Activated B cell treated with CpG ODN at 0.5 μM for 24 hours (primary cell): ENCODE data around the gene C1orf159. TPM values are rescaled to one million over a fixed set of nuclear protein-coding genes. Genes with fewer than 3 reads are reported as not detected.

ENCODE experiments used
- ATAC-seq: fragments of 200-7000 bp; cut with Tn5 transposase; one replicate; pipeline ENCODE4 v1.10.0; 2021; ENCODE audit warnings: low read depth, mild to moderate bottlenecking, moderate library complexity
- CTCF ChIA-PET: fragments of 350-600 bp; sonication (Branson Sonifier 250); formaldehyde crosslinking; loops from one replicate; lab custom pipeline; 2021; ENCODE audit warnings: antibody characterized with exemption; lab: Charles Lee
- POLR2A ChIA-PET: fragments of 350-600 bp; sonication (Branson Sonifier 250); formaldehyde crosslinking; loops from one replicate; lab custom pipeline; 2021; ENCODE audit warnings: antibody characterized with exemption; lab: Charles Lee
- DNase-seq: peaks from one replicate; pipeline ENCODE4 v3.0.0; 2022
- H3K27ac Mint-ChIP-seq: one replicate; pipeline ENCODE4 v1.8.0; 2020; ENCODE audit warnings: mixed read lengths
- H3K27me3 Mint-ChIP-seq: one replicate; pipeline ENCODE4 v1.8.0; 2021; ENCODE audit warnings: mixed read lengths
- H3K36me3 Mint-ChIP-seq: one replicate; pipeline ENCODE4 v1.8.0; 2021; ENCODE audit warnings: low read depth, mixed read lengths
- H3K4me1 Mint-ChIP-seq: one replicate; pipeline ENCODE4 v1.8.0; 2021; ENCODE audit warnings: mixed read lengths
- H3K4me3 Mint-ChIP-seq: one replicate; pipeline ENCODE4 v1.8.0; 2020; ENCODE audit warnings: mild to moderate bottlenecking, mixed read lengths
- H3K9me3 Mint-ChIP-seq: one replicate; pipeline ENCODE4 v1.8.0; 2020; ENCODE audit warnings: mixed read lengths
- CTCF ChIP-seq: fragments of 200-600 bp; IDR thresholded peaks from one replicate; pipeline ENCODE4 v1.8.0; 2022; ENCODE audit warnings: antibody characterized with exemption, mild to moderate bottlenecking
- intact Hi-C: fragments of 100-400 bp; cut with micrococcal nuclease; formaldehyde crosslinking; loops from one replicate; pipeline ENCODE4 v1.15.1; 2024
- total RNA-seq: library from RNA; stranded (reverse); gene quantifications from 2 replicates; pipeline ENCODE4 v1.2.3, GENCODE V29; 2022

Gene C1orf159
- total RNA-seq, 1 donor from 2014 or later = 26.5 TPM

DNA sequence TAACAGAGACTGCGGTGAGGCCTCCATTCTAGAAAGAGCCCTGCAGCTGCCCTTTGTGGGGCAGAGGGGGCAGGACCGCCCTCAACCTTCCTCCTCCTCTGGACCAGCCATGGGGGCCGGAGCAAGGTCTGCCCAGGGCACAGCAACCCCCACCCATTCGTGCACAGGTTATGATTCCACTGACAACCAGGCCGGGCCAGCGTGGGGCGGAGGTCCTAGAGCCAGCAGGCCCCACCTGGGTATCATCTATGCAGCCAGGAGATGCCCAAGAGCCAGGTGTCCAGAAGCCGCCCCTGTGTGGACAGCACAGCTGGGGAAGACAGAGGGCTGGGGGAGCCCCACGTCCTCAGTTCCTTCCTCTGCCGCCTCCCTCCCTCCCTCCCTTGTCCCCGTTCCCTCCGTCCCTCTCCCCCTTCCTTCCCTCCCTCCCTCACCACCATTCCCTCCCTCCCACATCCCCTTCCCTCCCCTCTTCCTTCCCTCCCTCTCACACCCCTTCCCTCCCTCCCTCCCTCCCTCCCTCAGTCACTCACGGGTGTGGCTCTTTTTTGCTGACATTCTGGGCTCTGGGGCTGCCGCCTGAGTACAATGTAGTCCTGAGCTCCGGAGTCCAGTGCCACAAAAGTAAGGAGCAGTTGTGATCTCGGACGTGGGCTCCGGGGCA, 54.1 kb downstream of the C1orf159 start:
- no peak for ATAC-seq
- Mint-ChIP-seq H3K36me3 (peaks cover 1% of the 10 kb centered on the region), H3K4me3 (peak overlapping the region; percentile 28), H3K4me1 (peaks cover 50% of the 10 kb centered on the region), H3K27me3 (peaks cover 18% of the 10 kb centered on the region), H3K9me3 (no peaks in the 10 kb centered on the region), H3K27ac (no peak overlapping the region)
- intact Hi-C loops = loop anchor here (5.0 kb wide), 1 partner anchor 245 kb away; the partner anchor contains the start of genes ACAP3 and PUSL1
- no peak for DNase-seq
- ChIA-PET POLR2A (interaction anchor here (0.8 to 9.0 kb wide), 5 partner anchors 10 to 77 kb away, joined by 3 to 159 read pairs (median 7); no protein-coding TSS in a partner anchor), CTCF (interaction anchor here (1.3 to 1.7 kb wide), 2 partner anchors 21 to 77 kb away, joined by 4 to 7 read pairs; no protein-coding TSS in a partner anchor)
- no peak for TF ChIP-seq CTCF

- peaks cover 45% of the 10 kb centered on the region for H3K4me1 Mint-ChIP-seq
- ATAC-seq (no peak), DNase-seq (no peak)
- H3K27ac Mint-ChIP-seq = peak overlapping the region; percentile 12
- peaks cover 18% of the 10 kb centered on the region for H3K27me3 Mint-ChIP-seq
- no peaks in the 10 kb centered on the region for H3K9me3 Mint-ChIP-seq
- intact Hi-C loops = loop anchor here (5.0 kb wide), 1 partner anchor 247 kb away; the partner anchor contains the start of genes ACAP3 and PUSL1
- TF ChIP-seq CTCF = no peak
- ChIA-PET CTCF (interaction anchor here (1.3 kb wide), 1 partner anchor 21 kb away, joined by 4 read pairs; no protein-coding TSS in a partner anchor), POLR2A (interaction anchor here (0.6 to 9.0 kb wide), 5 partner anchors 10 to 845 kb away, joined by 5 to 159 read pairs (median 8); partner anchors contain the start of gene C1orf159)
- peak overlapping the region; percentile 74 for H3K4me3 Mint-ChIP-seq
- peaks cover 1% of the 10 kb centered on the region for H3K36me3 Mint-ChIP-seq
These were observed 55.4 kb downstream of the C1orf159 start for GRCh38 chr1:1060281-1061000.

DNA sequence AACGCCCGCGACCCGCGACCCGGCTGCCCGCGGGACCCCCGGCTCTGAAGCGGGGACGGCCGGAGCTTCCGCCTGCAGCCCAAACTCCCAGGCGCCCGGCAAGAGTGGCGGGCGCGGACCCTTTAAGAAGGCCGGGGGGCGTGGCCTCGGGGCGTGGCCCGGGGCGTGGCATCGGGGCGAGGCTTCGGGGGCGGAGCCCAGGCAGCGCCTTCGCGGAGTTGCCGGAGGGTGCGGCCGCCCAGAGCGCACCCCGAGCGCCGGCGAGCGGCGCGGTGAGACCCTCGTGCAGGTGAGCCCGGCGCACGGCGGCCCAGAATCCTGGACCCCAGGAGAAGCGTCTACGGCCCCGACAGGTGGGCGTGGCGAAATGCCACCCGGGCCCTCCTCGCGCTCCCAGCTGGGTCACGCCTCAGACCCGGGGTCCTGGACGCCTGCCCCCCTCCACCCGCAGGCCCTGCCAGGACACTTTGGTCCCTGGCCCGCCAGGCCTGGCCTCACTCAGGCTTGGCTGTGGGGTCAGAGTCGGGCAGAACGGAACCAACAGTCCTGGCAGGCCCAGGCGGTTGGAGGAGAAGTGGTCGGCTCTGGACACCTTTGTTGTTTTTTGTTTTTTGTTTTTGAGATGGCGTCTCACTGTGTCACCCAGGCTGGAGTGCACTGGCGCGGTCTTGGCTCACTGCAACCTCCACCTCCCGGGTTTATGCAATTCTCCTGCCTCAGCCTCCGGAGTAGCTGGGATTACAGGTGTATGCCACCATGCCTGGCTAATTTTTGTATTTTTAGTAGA, 56.2 kb downstream of the C1orf159 start:
- H3K9me3 Mint-ChIP-seq = no peaks in the 10 kb centered on the region
- H3K4me1 Mint-ChIP-seq = peaks cover 43% of the 10 kb centered on the region
- ATAC-seq (peak; percentile 59), DNase-seq (peak; percentile 97)
- no peaks in the 10 kb centered on the region for H3K36me3 Mint-ChIP-seq
- H3K27me3 Mint-ChIP-seq = peaks cover 18% of the 10 kb centered on the region
- POLR2A ChIA-PET = interaction anchor here (1.2 to 9.0 kb wide), 7 partner anchors 9 to 57 kb away, joined by 4 to 159 read pairs (median 7); partner anchors contain the start of genes AGRN, C1orf159 and ISG15
- CTCF ChIA-PET = interaction anchor here (1.3 kb wide), 1 partner anchor 20 kb away, joined by 4 read pairs; no protein-coding TSS in a partner anchor
- intact Hi-C loops = loop anchor here (1.0 to 5.0 kb wide), 5 partner anchors 9 to 248 kb away; partner anchors contain the start of genes ACAP3 and PUSL1
- H3K27ac Mint-ChIP-seq = peak overlapping the region; percentile 12
- no peak for TF ChIP-seq CTCF
- H3K4me3 Mint-ChIP-seq = peak overlapping the region; percentile 74

- intact Hi-C loops = loop anchor here (1.0 kb wide), 4 partner anchors 9 to 26 kb away; no protein-coding TSS in a partner anchor
- Mint-ChIP-seq H3K36me3 (no peaks in the 10 kb centered on the region), H3K4me3 (peak overlapping the region; percentile 80), H3K4me1 (peaks cover 37% of the 10 kb centered on the region), H3K27ac (no peak overlapping the region), H3K9me3 (no peaks in the 10 kb centered on the region), H3K27me3 (peaks cover 18% of the 10 kb centered on the region)
- peak; percentile 15 for ATAC-seq
- TF ChIP-seq CTCF = no peak
- DNase-seq = no peak
- POLR2A ChIA-PET = interaction anchor here (1.2 to 9.0 kb wide), 7 partner anchors 8 to 57 kb away, joined by 4 to 159 read pairs (median 7); partner anchors contain the start of genes AGRN, C1orf159 and ISG15
- CTCF ChIA-PET = interaction anchor here (1.3 kb wide), 1 partner anchor 19 kb away, joined by 4 read pairs; no protein-coding TSS in a partner anchor
These were observed 56.9 kb downstream of the C1orf159 start for GRCh38 chr1:1058921-1059493.
